ENCODE data around the gene TMEM45A.
"Not testable (repeated sequence)": the region's sequence is repeated elsewhere in the genome, so short reads cannot be mapped to it uniquely, and the experiment has no call there.

TMEM45A gene

DNA sequence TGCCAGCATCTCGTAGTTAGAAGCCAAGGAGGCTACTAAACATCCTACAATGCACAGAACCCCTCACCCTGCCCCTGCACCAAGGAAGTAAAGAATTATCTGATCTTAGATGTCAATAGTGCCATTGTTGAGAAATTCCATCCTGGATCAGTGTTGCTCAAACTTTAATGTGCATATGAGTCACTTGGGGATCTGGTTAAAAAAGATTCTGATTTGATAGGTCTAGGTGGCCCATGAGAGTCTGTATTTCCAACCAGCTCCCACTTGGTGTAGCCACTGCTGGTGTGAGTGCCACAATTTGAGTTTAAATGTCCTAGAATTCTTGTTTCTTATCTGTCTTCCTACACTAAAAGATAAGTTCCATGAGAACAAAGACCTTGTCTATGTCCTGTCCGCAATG is 43.7 kb downstream of the TMEM45A start:
- no peak for DNase-seq

DNA sequence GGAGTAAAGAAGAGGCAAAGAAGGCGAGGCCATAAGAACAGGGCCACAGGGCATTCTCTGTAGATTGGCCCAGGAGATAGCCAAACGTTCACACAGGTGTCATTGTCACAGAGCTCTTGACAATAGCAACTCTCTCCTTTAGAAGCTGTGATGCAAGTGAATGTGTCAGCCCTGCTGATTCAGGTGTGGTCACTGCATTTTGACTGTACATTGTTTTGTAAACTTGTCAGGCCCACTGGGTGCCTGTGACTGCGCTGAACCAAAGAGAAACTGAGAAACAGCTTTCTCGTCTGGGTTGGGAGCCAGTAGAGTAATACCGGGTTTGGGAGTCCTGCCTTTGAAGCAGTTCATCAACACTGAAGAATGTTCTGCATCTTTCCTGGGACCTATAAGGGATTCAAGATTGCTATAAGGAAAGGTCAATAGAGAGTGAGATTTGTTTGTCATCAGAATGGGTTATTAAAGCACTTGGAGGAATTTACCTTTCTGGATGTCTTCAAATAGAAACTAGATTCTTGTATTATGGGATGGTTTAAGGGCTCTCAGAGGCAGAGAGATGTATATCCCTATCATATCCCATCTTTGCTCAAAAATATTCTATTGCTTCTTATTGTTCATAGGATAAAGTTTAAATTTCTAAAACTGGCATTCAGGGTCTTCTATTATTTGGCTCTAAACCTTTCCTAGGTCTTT is 45.4 kb downstream of the TMEM45A start:
- DNase-seq, result no peak

DNA sequence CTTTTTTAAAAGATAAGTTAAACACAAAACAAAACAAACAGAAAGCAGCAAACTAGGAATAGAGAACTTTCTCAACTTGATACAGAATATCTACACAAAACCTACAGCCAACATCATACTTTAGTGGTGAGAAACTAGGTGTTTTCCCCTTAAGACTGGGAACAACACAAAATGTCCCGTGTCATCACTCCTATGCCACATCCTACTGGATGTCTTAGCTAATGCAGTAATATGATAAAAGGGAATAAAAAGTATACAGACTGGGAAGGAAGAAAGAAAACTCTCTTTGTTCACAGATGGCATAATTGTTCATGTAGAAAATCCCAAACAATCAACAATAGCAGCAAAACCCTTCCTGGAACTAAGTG is 45.9 kb downstream of the TMEM45A start:
- DNase-seq, result no peak

DNA sequence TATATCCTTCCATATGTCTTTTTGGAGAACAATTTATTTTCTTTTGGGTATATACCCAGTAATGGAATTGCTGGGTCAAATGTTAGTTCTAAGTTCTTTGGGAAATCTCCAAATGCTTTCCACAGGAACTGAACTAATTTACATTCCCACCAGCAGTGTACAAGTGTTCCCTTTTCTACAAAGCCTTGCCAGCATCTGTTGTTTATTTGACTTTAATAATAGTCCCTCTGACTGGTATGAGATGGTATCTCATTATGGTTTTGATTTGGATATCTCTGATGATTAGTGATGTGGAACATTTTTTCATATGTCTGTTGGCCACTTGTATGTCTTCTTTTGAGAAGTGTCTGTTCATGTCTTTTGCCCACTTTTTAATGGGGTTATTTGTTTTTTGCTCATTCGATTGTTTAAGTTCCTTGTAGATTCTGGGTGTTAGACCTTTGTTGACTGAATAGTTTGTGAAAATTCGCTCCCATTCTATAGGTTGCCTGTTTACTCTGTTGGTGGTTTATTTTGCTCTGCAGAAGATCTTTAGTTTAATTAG is 48.4 kb downstream of the TMEM45A start:
- no peak for DNase-seq

DNA sequence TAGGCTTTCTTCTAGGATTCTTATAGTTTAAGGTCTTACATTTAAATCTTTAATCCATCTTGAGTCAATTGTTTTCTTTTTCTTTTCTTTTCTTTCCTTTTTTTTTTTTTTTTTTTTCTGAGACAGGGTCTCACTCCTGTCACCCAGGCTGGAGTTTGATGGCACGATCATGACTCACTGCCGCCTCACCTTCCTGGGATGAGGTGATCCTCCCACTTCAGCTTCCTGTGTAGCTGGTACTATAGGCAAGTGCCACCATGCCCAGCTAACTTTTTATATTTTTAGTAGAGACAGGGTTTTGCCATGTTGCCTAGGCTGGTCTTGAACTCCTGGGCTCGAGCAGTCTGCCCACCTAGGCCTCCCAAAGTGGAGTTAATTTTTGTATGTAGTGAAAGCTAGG is 49.0 kb downstream of the TMEM45A start:
- not testable (repeated sequence) for DNase-seq

DNA sequence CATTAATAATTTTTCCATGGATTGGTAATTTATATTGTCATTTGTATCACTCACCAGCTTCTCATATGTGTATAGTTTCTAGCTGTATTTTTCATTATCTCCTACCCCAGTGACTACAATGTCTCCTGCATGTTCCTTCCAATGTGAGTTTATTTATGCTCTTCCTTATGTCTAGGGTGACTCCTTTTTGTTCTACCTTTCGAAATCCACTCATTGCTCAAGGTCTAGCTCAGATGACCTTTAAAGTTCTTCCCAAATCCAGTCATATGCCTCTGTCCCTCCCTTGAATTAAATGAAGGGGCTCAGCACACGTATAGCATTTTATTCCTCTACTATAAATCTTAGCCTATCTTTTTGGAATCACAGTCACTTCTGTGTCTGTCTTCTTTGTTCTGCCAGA is 53.0 kb downstream of the TMEM45A start:
- no peak for DNase-seq

DNA sequence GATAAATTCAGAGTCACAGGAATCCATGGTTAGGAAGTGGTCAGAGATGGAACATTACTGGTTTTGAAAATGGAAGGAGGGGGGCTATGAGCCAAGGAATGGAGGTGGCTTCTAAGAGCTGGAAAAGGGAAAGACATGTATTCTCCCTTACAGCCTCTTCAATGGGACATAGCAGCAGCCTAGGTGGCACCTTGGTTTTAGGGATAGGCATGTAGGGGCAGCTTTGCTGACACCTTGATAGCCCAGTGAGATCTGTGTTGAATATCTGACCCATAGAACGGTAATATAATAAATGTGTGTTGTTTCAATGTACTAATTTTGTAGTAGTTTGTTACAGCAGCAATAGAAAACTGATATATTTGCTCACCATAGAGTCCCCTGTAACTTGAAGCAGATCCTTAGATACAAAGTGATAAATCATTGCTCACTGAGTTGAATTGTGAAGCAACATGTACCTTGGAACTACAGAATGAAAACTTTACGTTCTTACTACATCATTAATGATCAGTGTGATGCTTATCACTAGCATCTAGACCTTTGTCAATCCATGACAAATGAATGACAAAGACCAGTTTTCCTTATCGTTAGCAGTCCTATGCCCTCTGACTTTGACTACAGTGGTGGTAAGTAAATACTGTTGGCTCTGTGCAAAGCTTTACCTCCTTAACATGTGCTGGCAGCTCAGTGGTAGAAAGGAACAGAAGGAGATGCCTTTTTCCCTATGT is 53.8 kb downstream of the TMEM45A start:
- DNase-seq, result no peak

DNA sequence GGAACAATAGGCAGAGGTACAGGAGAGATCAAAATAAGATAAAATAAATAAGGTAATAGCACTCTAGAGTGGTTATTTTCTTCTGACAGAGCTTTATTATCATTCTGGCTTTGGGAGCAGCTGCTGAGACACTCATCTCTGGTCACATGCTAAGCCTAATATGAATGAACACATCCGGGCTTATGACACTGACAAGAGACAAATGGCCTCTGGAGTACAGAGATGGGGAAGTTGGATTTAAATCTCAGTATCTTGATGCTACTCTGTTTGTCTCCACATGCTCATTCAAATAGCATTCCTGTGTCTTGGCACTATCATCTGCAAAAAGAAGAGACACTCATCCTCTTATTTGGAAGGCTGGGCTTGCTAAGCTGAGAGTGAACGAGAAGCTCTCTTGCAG is 55.6 kb downstream of the TMEM45A start:
- no peak for DNase-seq

DNA sequence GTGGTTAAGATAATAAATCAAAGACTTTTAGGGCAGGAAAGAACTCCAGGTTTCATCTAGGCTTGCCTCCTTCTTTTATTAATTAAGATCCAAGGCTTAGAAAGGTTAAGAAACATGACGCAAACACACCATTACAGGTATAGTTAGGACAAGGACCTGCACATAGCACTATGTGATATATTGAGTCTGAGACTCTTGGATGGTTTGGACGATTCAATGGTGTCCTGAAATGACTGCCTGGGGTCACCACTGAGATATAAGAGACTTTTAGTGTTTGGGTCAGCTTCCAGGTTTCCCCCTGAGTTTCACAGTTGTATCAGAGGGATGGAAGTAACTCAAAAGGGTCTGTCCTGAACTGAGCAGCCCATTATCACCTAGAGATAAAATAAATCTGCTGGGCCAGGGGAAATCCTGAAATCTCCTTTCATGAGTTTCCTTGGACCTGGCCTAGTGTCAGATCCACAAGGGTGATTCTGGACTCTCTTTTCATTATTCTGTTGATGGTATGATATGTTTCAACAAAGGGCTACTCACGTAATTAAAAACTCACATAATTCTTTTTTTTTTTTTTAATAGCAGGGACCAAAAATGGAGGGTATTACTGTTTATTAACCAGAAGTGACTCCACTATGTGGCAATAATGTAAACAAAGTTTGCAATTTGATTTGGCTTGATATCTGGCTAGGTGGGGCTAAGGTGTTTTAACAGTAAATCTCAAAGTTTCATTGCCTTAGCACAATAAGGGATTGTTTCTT is 61.4 kb downstream of the TMEM45A start:
- DNase-seq, result no peak

DNA sequence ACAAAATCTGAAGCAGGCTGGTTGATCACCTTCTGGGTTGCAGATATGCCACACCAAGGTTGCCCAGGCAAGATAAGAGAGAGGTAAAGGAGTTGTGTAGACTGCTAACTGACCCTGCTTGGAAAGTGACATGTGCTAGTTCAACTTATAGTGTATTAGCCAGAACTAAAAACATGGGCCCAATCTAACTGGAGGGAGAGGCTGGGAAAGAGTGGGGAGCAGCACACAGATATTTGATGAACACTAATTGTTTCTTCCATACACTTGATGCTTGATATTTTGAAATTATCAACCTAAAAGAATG is 61.9 kb downstream of the TMEM45A start:
- DNase-seq, result no peak

DNA sequence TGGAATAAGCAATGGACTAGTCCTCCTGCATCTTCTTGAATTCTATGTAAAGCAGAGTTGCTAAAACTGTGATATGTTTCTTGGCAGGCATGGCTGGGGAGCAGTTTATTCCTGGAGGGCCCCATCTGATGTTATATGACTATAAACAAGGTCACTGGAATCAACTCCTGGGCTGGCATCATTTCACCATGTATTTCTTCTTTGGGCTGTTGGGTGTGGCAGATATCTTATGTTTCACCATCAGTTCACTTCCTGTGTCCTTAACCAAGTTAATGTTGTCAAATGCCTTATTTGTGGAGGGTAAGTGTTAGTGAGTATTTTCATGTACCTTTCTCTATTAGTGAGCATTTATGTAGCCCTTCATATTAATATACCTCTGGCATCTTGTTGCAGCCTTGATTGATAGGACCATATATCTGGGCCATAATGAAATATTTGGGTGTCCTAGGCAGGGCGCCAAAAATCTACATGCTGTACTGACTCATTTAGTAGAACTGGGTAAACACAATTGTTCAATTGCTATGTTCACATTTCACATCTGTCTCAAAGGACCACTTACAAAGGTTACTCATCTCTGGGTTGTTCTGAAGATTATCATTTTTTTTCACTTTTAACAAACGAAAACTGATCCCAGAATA is 64.4 kb downstream of the TMEM45A start:
- no peak for DNase-seq

DNA sequence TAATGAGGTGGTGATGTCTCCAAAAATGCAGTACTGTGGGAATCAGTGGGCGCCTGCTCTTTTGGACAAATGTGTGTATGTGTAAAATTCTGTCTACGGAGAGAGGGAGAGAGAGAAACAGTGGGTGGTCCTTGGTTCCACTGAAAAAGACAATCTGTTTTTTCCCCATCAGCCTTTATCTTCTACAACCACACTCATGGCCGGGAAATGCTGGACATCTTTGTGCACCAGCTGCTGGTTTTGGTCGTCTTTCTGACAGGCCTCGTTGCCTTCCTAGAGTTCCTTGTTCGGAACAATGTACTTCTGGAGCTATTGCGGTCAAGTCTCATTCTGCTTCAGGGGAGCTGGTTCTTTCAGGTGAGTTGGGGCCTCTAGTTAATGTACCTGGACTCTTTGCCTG is 65.8 kb downstream of the TMEM45A start:
- DNase-seq, result no peak

DNA sequence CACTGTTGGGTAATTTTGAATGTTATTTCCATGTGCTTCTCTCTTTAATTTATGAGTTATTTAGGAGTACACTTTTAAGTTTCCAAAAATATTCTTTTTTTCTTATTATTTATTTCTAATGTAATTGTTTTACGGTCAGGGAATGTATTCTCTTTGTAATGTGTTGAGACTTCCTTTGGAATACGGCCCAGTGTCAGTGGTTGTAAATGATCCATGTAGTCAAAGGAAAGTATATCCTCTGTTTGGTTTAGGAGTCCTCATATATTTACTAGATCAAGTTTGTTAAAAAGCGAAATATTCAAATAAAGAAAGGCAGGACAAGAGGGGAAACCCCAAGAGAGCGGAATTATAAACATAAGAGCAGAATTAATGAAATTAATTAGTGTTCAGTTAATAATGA is 68.0 kb downstream of the TMEM45A start:
- no peak for DNase-seq

DNA sequence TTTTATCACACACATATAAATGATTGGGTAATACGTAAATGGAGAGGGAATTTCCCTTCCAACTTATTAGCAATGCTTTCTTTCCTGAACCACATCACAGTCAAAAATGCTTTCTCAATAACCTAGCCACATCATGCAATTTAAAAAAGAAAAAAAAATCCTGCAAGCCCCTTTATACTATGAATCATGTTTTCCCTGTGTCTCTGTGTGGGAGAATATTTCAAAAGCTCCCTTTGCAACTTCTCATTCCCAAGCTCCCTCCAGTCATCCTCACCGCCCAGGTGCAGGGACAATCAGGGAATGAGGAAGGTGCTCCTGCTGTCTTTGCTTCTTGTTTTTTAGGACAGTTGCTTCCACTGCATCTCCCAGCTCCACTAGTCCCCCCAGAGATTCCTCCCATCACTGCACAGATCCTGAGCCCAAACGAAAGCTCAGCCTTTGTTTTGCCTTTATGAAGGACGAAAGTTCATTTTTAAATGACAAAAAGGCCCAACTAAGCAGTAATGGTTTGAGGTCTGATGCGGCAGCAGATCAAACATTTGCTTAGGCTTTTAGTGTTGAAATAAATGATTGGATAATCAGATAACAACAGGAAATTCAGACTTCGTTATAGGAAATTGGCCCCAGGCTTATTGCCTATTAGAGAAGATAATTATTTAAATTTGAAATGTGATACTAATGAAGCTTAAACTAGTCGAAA is 69.2 kb downstream of the TMEM45A start:
- DNase-seq, result no peak

DNA sequence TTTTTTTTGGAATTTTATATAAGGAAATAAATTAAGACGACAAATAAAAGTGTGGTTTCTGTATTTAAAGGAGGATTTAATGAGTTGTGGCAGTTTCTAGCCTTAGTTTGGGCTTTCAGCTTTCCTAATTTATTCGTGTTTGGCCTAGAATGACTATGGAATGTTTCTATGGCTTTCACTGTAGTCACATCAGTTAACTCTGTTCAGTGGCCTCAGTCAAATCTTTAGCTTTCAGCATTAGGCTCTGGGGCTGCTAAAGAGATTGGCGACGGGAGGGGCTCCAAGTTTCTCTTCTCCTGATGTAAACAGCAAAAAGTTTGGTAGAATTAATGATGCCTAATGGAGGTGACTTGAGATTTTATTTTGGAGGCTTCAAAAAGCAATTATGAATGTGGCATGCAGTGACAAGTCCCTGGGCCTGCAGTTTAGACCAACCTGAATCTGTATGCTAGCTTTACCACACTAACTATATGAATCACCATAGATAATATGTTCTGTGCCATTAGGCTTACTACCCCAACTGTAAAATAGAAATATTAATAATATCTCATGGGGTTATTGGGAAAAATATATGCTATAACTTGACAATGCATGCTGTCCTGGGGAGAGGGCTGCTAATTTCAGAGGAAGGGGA is 69.9 kb downstream of the TMEM45A start:
- no peak for DNase-seq

DNA sequence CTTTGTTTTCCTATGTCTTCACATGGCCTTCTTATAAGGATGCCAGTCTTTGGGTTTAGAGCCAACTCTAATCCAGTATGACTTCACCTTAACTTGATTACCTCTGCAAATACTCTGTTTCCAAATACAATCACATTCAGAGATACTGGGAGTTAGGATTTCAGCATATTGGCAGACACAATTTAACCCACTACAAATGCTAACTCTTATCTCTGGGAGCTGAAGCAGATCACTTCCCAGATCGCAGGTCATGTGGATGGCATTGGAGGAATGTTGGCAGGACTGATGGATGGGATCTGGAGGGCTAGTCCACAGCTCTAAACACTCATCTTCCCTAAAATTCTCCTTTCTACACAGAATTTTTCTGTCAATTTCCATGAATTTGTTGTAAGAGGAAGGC is 70.8 kb downstream of the TMEM45A start:
- no peak for DNase-seq

DNA sequence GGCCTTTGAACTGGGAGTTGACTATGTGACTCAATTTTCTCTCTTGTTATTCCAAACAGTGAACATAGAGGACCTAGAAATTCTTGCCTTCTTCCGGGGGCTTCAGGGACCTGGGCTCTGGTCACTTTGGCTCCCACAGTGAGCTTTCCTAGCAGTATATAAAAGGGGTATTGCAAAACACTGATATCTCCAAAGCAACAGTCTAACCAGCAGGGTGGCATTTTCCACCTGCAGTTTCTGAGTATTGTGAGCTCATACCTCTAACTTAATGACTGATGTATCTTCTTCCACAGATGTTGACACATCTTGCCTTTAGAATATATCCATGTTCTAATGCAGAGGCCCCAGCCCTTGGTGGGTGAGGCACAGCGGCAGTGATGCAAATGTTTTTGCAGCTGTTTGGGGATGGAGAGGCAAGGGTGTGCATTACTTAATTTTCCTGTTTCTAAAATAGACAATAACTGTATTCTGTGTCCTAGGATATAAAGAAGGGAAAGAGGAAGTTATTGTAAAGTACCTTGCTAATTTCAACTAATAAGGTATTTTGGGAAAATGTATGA is 71.3 kb downstream of the TMEM45A start:
- no peak for DNase-seq

DNA sequence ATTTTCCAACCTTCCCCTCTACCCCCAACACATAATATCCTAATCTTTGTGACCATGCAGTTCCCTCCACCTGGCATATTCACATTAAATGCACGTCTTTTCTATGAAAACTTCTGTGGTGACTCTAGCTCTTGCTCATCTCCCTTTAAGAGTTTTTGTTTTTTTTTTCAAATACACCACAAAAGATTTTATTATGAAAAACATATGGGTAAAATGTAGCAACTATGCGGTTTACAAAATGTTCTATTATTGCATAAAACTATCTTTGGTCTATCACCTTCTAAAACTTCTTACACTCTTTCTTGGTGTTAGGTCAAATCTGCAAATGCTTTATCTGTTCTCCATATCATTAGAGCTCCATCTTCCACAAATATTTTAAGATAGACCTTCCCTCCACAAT is 78.4 kb downstream of the TMEM45A start:
- no peak for DNase-seq

DNA sequence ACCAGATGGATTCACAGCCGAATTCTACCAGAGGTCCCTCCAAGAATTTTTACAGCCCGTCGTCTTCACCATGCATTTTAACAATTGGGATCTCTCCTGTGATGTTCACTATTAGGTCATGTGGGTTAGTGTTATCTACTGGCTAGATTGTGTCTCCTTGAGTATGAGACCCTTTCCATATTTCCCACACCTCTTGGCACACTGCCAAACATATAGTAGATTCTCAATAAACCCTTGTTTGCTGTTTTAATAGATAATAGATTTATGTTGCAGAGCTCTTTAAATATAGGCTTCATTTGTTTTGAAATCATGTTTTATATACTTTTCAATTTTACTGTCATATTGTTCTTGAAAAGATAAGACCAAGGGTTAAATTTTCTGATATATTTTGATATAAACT is 82.1 kb downstream of the TMEM45A start:
- DNase-seq, result no peak

DNA sequence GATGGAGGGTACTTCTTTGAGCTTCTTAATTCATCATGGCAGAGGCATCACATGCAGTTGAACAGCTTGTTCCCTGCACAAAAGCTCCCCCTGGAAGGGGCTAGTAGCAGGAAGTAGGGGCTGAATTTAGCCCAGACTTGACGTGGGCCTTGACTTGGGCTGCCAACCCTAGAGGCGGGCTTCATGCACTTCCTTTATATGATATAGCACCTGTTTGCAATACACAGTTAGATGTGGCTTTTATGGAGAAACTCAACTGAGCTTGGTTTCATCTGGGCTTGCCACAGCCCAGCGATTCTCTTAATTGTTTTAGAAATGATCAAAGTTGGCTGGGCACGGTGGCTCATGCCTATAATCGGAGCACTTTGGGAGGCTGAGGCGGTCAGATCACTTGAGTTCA is 83.3 kb downstream of the TMEM45A start:
- DNase-seq, result no peak

DNA sequence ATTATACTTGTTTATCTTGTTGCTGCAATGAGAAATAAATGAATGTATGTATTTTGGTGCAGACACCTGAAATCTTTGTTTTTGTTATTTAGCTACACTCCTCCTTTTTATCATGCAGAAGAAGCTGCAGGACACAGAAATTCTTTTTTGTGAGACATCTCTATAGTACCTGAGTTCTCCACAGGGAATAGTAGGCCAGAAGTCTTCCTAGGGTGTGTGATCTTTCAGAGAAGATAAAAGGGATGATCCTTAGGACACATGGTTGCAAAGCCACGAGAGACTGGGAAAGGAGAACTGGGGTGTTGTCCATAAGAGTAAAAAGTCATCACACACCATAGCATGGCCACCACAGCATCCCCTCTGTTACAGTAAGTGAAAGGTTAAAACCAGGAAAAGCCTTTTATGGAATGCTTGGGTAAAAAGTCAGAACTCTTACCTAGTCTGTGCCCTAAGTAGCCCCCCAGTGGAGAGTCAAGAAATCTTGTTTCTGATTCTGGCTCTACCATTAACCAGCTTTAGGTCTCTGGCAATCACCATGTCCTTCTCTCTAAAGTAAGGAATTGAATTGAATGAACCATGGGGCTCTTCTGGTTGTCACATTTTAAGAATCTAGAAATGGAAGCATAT is 85.1 kb downstream of the TMEM45A start:
- no peak for DNase-seq

DNA sequence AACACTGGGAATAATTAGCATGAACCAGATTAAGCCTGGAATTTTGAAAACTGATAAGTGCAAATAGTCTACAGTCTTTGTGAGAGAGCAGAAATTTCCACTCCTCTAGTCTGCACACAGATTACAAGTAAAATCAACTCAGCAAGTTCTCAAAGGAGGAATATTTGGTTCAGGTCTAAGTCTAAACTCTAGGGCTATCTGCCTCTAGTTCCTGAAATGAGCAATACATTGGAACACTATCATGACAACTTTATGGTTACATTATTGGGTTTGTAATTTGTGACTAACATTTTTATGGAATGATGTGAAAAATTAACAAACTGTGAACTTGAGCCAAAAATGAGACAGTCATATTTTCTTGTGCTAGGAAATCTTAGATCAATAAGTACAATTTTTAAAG is 86.2 kb downstream of the TMEM45A start:
- DNase-seq, result no peak
